Ishikawa (cell line): Measurements from ENCODE around the gene AP2M1.

Experiments
- CEBPB ChIP-seq: IDR thresholded peaks from 2 replicates; pipeline ENCODE4 v1.6.1; 2012
- CREB1 ChIP-seq: IDR thresholded peaks from 2 replicates; pipeline ENCODE4 v1.6.1; 2012; ENCODE audit warnings: low read depth
- EGR1 ChIP-seq: IDR thresholded peaks from 2 replicates; pipeline ENCODE4 v1.6.1; 2012
- EP300 ChIP-seq: IDR thresholded peaks from 2 replicates; pipeline ENCODE4 v1.6.1; 2012; ENCODE audit warnings: borderline replicate concordance
- FOXM1 ChIP-seq: IDR thresholded peaks from 2 replicates; pipeline ENCODE4 v1.6.1; 2012; ENCODE audit warnings: low read depth, borderline replicate concordance
- MAX ChIP-seq: IDR thresholded peaks from 2 replicates; pipeline ENCODE4 v1.6.1; 2012
- NFIC ChIP-seq: IDR thresholded peaks from 2 replicates; pipeline ENCODE4 v1.6.1; 2012
- RAD21 ChIP-seq: IDR thresholded peaks from 2 replicates; pipeline ENCODE4 v1.6.1; 2012; ENCODE audit warnings: low read depth
- REST ChIP-seq: IDR thresholded peaks from 2 replicates; pipeline ENCODE4 v1.6.1; 2012; ENCODE audit warnings: low read depth, mild to moderate bottlenecking
- TAF1 ChIP-seq: IDR thresholded peaks from 2 replicates; pipeline ENCODE4 v1.6.1; 2012; ENCODE audit warnings: low read depth, mild to moderate bottlenecking
- TCF12 ChIP-seq: IDR thresholded peaks from 2 replicates; pipeline ENCODE4 v1.6.1; 2012; ENCODE audit warnings: low read depth
- TEAD4 ChIP-seq: IDR thresholded peaks from 2 replicates; pipeline ENCODE4 v1.6.1; 2012
- USF1 ChIP-seq: IDR thresholded peaks from 2 replicates; pipeline ENCODE4 v1.6.1; 2012
- YY1 ChIP-seq: IDR thresholded peaks from 2 replicates; pipeline ENCODE4 v1.6.1; 2012; ENCODE audit warnings: low read depth
- ZBTB7A ChIP-seq: IDR thresholded peaks from 2 replicates; pipeline ENCODE4 v1.6.1; 2012; ENCODE audit warnings: low read depth

Gene AP2M1

GRCh38 chr3:184193991-184194539 lies 19.4 kb downstream of the AP2M1 start:
- TF ChIP-seq ZBTB7A: no peak
- TF ChIP-seq TEAD4: no peak
- no peak for TF ChIP-seq USF1
- TF ChIP-seq TCF12: no peak
- no peak for TF ChIP-seq FOXM1
- TF ChIP-seq EGR1: no peak
- no peak for TF ChIP-seq TAF1
- TF ChIP-seq MAX: no peak
- no peak for TF ChIP-seq EP300
- TF ChIP-seq NFIC: no peak
- TF ChIP-seq CEBPB: no peak
- TF ChIP-seq REST: no peak
- no peak for TF ChIP-seq YY1
- TF ChIP-seq CREB1: no peak
- no peak for TF ChIP-seq RAD21

- TF ChIP-seq CREB1 (no peak), CEBPB (no peak), YY1 (no peak), EGR1 (no peak), TCF12 (no peak), FOXM1 (no peak), RAD21 (no peak), TEAD4 (no peak), MAX (no peak), ZBTB7A (no peak), NFIC (no peak), EP300 (no peak), TAF1 (no peak)
Measured at GRCh38 chr3:184196536-184196935, 21.9 kb downstream of the AP2M1 start.

- no peak for TF ChIP-seq TCF12
- TF ChIP-seq CREB1: no peak
- no peak for TF ChIP-seq EP300
- TF ChIP-seq EGR1: no peak
- no peak for TF ChIP-seq YY1
- no peak for TF ChIP-seq TAF1
- no peak for TF ChIP-seq ZBTB7A
- no peak for TF ChIP-seq NFIC
- TF ChIP-seq REST: no peak
- TF ChIP-seq RAD21: no peak
- TF ChIP-seq USF1: no peak
- no peak for TF ChIP-seq TEAD4
- TF ChIP-seq MAX: no peak
Measured at GRCh38 chr3:184198509-184198908, 23.9 kb downstream of the AP2M1 start.

GRCh38 chr3:184200825-184201224 lies 26.2 kb downstream of the AP2M1 start:
- TF ChIP-seq YY1 (no peak), MAX (no peak), TAF1 (no peak), EP300 (no peak), FOXM1 (no peak)

- TF ChIP-seq RAD21 (no peak), REST (no peak), TAF1 (no peak), USF1 (no peak), CREB1 (no peak), FOXM1 (no peak), CEBPB (no peak), TCF12 (no peak), EP300 (no peak), ZBTB7A (no peak), MAX (no peak)
Measured at GRCh38 chr3:184203526-184203925, 28.9 kb downstream of the AP2M1 start.
